A549 treated with AZD9567 at 1 μM for 4 hours (cell line): ENCODE results near the gene VPS16. TPM values are rescaled to one million over a fixed set of nuclear protein-coding genes. Genes with fewer than 3 reads are reported as not detected.

Experiments
- total RNA-seq: library from RNA; stranded (reverse); fragments of 200-300 nt; extraction: Qiagen RNA extraction; gene quantifications from 5 replicates; pipeline ENCODE4 v1.2.3, GENCODE V29; 2022; ENCODE audit not compliant: insufficient read depth

The VPS16 gene
- total RNA-seq: 20.7 to 38.2 TPM (median 34.8 TPM) in 5 replicates

GRCh38 chr20:2840138-2840966 is at the start of gene VPS16, which contains the start of gene PCED1A:
Gene VPS16, plus strand, starts transcription at chr20:2840745. Its CDS starts 30 bp downstream, at chr20:2840775.
Gene PCED1A, minus strand, starts transcription at chr20:2840655. Its CDS starts 743 bp downstream, at chr20:2839912.

GRCh38 chr20:2800521-2801285 is 39.8 kb upstream of the VPS16 start, which contains the start of gene CPXM1:
Gene CPXM1, minus strand, starts transcription at chr20:2800627. Its CDS starts 55 bp downstream, at chr20:2800572.

GRCh38 chr20:2814587-2815051 is 25.9 kb upstream of the VPS16 start, which contains the start of gene C20orf141:
Gene C20orf141, plus strand, starts transcription at chr20:2814987. Its CDS starts 198 bp downstream, at chr20:2815185.

GRCh38 chr20:2816030-2816582 is 24.4 kb upstream of the VPS16 start, which contains the start of gene TMEM239:
Gene TMEM239, plus strand, starts transcription at chr20:2816364. Its CDS starts 191 bp downstream, at chr20:2816555.

DNA sequence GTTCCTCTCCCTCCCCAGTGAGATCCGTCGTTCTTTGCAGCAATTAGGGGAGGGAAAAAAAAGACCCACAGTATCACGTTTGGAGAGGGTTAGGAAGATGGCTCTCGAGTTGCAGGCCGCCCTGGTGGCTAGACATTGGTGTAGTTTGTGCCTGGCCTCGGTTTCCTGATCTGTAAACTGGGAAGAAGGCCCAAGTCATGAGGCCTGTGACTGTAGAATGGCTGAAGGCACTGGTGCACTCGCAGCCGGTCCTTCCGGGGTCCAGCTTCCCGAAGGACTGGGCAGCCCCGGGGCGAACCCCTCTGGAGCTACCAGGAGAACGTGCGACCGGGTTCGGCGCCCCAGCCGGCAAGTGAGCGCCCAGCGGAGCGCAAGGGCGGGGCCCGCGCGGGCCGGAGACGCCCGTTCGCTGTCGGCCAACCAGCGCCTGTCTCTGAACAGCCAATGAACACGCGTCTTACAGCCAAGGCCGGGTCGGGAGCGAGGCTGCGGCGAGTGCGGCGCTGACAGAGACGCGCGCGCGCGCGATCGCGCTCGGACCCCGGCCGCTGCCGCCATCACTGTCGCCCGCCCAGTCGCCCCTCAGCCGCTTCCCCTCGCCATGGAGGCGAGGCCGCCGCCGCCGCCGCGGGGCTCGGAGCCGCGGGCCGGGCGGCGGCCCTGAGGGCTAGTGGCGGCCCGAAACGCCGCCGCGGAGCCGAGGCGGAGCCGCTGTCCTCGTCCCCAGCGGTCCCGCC is 32.6 kb downstream of the VPS16 start, which contains the start of gene PTPRA:
PTPRA (plus strand) TSS at position 472 of the 737 bp plus-strand sequence. CDS start 90,797 bp downstream, outside the sequence.

Other genes starting within 250 kb of the VPS16 start
- gene NOP56, start 188.1 kb upstream of the VPS16 start, total RNA-seq: 638 to 714 TPM (median 679 TPM) in 5 replicates
- 131 to 161 TPM (median 133 TPM) in 5 replicates for gene IDH3B, start 176.5 kb upstream of the VPS16 start, total RNA-seq
- gene EBF4, start 148.0 kb upstream of the VPS16 start, total RNA-seq: 1.00 to 2.9 TPM (median 2.4 TPM) in 5 replicates
- gene CPXM1, start 40.1 kb upstream of the VPS16 start, total RNA-seq: not detected in 5 replicates
- 0.27 to 0.40 TPM (median 0.31 TPM) in 3 of 5 replicates, not detected in the others for gene C20orf141, start 25.8 kb upstream of the VPS16 start, total RNA-seq
- not detected in 5 replicates for gene TMEM239, start 24.4 kb upstream of the VPS16 start, total RNA-seq
- gene PCED1A, start 90 bp upstream of the VPS16 start, total RNA-seq: 11.6 to 29.8 TPM (median 27.9 TPM) in 5 replicates
- 36.7 to 64.3 TPM (median 42.1 TPM) in 5 replicates for gene PTPRA, start 32.7 kb downstream of the VPS16 start, total RNA-seq
- gene GNRH2, start 202.9 kb downstream of the VPS16 start, total RNA-seq: 0.23 to 0.52 TPM (median 0.46 TPM) in 4 of 5 replicates, not detected in the other
- gene MRPS26, start 205.3 kb downstream of the VPS16 start, total RNA-seq: 100 to 174 TPM (median 163 TPM) in 5 replicates
- gene OXT, start 230.9 kb downstream of the VPS16 start, total RNA-seq: 0.26 TPM in 1 of 5 replicates, not detected in the others
- gene AVP, start 244.0 kb downstream of the VPS16 start, total RNA-seq: 0.20 TPM in 1 of 5 replicates, not detected in the others